ENCODE results near the gene HGFAC. TPM values are rescaled to one million over a fixed set of nuclear protein-coding genes. Genes with fewer than 3 reads are reported as not detected.

Gene HGFAC
- total and polyA plus RNA-seq, 8 donors: 0.09 to 2.2 (median 0.47) TPM; not detected in 3

- Histone ChIP-seq H3K36me3 (peaks cover 0 to 6% (median 0%) of the 10 kb centered on the region in 3 donors), H3K27ac (peak overlapping the region in 2 of 4 donors; percentile 38 to 61), H3K4me3 (no peak overlapping the region), H3K9me3 (no peaks in the 10 kb centered on the region), H3K4me1 (peaks cover 9 to 34% (median 23%) of the 10 kb centered on the region in 3 donors), H3K27me3 (no peaks in the 10 kb centered on the region)
- peak in 2 of 6 donors; percentile 42 to 72 for DNase-seq
- TF ChIP-seq, protein P1, sequence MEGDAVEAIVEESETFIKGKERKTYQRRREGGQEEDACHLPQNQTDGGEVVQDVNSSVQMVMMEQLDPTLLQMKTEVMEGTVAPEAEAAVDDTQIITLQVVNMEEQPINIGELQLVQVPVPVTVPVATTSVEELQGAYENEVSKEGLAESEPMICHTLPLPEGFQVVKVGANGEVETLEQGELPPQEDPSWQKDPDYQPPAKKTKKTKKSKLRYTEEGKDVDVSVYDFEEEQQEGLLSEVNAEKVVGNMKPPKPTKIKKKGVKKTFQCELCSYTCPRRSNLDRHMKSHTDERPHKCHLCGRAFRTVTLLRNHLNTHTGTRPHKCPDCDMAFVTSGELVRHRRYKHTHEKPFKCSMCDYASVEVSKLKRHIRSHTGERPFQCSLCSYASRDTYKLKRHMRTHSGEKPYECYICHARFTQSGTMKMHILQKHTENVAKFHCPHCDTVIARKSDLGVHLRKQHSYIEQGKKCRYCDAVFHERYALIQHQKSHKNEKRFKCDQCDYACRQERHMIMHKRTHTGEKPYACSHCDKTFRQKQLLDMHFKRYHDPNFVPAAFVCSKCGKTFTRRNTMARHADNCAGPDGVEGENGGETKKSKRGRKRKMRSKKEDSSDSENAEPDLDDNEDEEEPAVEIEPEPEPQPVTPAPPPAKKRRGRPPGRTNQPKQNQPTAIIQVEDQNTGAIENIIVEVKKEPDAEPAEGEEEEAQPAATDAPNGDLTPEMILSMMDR (IDR thresholded peaks at IDR 0.05): no peak
- intact Hi-C loops (cut with DNase I): loop anchor here in 1 of 3 donors (10.0 kb wide), 1 partner anchor 127 kb away; no protein-coding TSS in a partner anchor
- no peak for ATAC-seq
- 85 to 89% methylated on average over 15 of the region's 15 CpGs for WGBS, 2 donors
- FAIRE-seq: no peak
These were observed 30.1 kb downstream of the HGFAC start for GRCh38 chr4:3471886-3472285.

- no peaks in the 10 kb centered on the region for H3K27me3 ChIP-seq
- H3K36me3 ChIP-seq: peaks cover 0 to 7% (median 0%) of the 10 kb centered on the region in 3 donors
- DNase-seq (peak; percentile 84 to 97 (median 93)), ATAC-seq (peak; percentile 87 to 91 (median 88)), FAIRE-seq (no peak)
- H3K27ac ChIP-seq: peak overlapping the region in 3 of 4 donors; percentile 40 to 61 (median 58)
- peak overlapping the region in 1 of 4 donors; percentile 4 for H3K4me3 ChIP-seq
- peaks cover 9 to 34% (median 23%) of the 10 kb centered on the region in 3 donors for H3K4me1 ChIP-seq
- TF ChIP-seq, protein P1 (IDR thresholded peaks at IDR 0.05): no peak
- WGBS, 2 donors: 30 to 39% methylated on average over 27 of the region's 27 CpGs
- intact Hi-C loops (cut with DNase I): loop anchor here in 1 of 3 donors (10.0 kb wide), 1 partner anchor 128 kb away; no protein-coding TSS in a partner anchor
- H3K9me3 ChIP-seq: no peaks in the 10 kb centered on the region
These were observed 30.8 kb downstream of the HGFAC start for GRCh38 chr4:3472411-3473141.

DNA sequence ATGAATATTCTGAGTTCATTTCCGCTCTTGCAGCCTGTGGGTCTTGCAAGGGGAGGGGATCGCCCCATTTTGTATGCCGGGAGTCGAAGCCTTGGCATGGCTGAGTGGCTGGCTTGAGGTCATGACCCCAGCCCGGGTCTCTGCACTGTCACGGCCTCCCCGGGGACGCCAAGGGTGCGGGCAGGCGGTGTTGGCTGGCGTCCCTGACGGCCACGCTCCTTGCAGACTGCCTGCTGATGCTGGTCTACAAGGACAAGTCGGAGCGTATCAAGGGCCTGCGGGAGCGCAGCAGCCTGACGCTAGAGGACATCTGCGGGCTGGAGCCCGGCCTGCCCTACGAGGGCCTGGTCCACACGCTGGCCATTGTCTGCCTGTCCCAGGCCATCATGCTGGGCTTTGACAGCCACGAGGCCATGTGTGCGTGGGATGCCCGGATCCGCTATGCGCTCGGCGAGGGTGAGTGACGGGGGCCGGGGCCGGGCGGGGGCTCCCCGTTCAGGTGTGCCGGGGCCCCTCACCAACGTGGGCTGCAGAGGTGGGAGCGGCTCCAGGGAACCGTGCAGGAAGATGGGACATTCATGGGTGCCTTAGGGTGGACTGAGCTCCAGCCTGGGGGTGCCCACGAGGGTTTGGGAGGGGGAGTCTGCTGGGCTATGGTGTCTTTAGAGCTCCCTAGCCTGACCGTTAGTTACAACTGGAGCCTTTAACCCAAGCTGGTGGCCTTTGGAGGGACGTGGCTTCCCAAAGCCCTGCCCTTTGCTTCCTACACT is 31.6 kb downstream of the HGFAC start:
- whole genome bisulfite sequencing, 2 donors: 68 to 70% methylated on average over 41 of the region's 41 CpGs
- Histone ChIP-seq H3K27ac (peak overlapping the region in 2 of 4 donors; percentile 58 to 61), H3K4me3 (peak overlapping the region in 1 of 4 donors; percentile 4), H3K36me3 (peaks cover 0 to 7% (median 0%) of the 10 kb centered on the region in 3 donors), H3K27me3 (no peaks in the 10 kb centered on the region), H3K9me3 (no peaks in the 10 kb centered on the region), H3K4me1 (peaks cover 9 to 34% (median 23%) of the 10 kb centered on the region in 3 donors)
- peak; percentile 14 to 30 (median 22) for ATAC-seq
- intact Hi-C loops (cut with DNase I): loop anchor here in 1 of 3 donors (10.0 kb wide), 1 partner anchor 129 kb away; no protein-coding TSS in a partner anchor
- TF ChIP-seq, protein P1 (IDR thresholded peaks at IDR 0.05): no peak
- DNase-seq: peak in 4 of 6 donors; percentile 29 to 85 (median 52)
- no peak for FAIRE-seq

- FAIRE-seq: no peak
- WGBS, 2 donors: 87 to 91% methylated on average over 13 of the region's 13 CpGs
- no peaks in the 10 kb centered on the region for H3K27me3 ChIP-seq
These were observed 32.4 kb downstream of the HGFAC start for GRCh38 chr4:3473996-3474765.

More at GRCh38 chr4:3473996-3474765, 32.4 kb downstream of the HGFAC start:
- Histone ChIP-seq H3K4me1 (peaks cover 9 to 33% (median 23%) of the 10 kb centered on the region in 3 donors), H3K9me3 (no peaks in the 10 kb centered on the region), H3K4me3 (no peak overlapping the region), H3K27ac (no peak overlapping the region), H3K36me3 (peaks cover 0 to 7% (median 0%) of the 10 kb centered on the region in 3 donors)
- peak in 2 of 6 donors; percentile 25 to 59 for DNase-seq
- ATAC-seq: no peak
- intact Hi-C loops (cut with DNase I): loop anchor here in 1 of 3 donors (10.0 kb wide), 1 partner anchor 129 kb away; no protein-coding TSS in a partner anchor
- TF ChIP-seq, protein P1 (IDR thresholded peaks at IDR 0.05): no peak

All from pancreas (tissue), 10 donors.